CD4-positive, alpha-beta T cell treated with Interleukin-15 for 1 hour (primary cell): ENCODE measurements around the gene TFG.
A peak's percentile ranks its signal among the peaks of the same experiment; 100 is the strongest.

Experiments used
- DNase-seq: peaks from one replicate; pipeline ENCODE4 v3.0.0-alpha.2; 2020

Gene TFG

DNA sequence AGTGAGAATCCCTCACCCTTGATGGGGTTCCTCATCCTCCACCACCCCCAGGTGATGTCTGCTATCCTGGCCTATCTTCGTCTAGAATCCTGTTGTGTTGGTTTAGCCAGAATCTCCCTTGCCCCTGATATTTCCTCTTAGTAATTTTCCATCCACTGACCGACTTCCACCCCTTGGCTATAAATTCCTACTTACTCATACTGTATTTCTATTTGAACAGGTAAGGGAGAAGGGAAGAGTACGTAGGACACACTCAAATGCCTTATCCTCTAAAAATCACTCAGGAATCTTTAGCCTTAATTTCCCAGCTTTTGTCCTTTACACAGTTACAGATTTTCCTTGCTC lies 678 bp upstream of the TFG start:
- no peak for DNase-seq

DNA sequence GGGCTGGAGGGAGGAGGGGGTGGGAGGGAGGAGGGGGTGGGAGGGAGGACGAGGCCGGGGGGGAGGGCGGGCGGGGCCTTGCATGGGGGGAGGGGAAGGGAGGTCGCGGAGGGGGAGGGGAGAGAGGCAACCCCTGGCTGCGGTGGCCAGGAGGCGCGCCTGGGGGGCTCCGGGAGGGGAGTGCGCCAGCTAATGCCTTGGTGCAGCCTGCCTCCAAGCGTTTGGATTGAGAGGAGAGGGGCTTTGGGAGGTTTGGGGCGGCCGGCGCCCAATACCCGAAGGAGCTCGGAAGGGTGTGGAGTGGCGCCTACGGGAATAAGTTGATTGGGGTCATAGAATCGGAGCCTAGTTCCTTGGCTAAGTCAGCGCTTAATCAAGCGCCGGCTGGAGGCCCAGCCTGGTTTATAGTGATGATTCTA lies 557 bp downstream of the TFG start:
- peak; percentile 35 for DNase-seq

DNA sequence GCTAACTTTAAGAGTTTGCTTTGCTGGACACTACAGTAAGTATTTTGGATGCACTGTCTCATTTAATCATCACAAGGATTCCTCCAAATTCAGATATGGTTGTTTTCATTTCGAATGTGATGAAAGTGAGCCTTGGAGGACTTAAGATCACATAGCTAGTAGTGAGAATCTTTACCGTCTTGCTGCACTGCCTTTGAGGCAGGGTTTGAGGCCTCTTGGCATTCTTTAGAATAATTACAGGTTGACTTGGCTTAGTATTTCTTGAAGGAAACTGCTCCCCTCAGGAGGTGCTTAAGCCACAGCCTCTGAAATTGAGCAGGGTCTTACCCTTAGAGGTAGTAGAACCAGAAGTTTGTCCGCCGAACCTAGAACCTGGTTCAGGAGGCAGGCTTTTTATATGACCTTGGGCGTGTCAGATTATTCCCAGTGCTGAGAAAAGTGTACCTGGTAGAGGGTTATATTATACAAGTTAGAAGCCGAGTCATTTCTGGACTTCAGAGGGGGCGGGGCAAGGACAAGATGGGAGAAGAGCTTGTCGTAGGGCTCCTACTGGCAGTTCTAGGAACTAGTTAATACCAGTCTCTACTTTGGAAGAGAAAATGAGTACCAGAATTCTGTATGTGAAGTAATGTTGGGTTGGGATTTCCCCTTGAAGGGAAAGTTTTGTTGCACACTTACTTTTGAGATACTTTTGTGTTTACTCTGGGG lies 1.1 kb downstream of the TFG start:
- DNase-seq: peak; percentile 59

DNA sequence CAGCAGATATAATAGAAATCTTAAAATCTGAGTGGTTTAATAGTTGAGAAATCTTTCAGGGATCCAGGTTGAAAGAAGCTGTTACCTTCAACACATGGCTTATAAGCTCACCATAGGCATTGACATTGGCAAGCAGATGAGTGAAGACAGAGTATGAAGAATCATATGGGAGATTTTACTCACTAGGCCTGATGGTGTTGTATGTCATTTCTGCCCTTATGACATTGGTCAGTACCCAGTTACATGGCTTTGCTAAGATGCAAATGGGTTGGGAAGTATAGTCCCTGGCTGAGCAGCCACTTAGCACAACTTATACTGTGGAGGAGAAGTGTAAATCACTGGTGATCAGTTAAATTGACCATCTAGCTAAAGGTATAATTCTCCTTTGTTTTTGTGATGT lies 5.9 kb downstream of the TFG start:
- no peak for DNase-seq

DNA sequence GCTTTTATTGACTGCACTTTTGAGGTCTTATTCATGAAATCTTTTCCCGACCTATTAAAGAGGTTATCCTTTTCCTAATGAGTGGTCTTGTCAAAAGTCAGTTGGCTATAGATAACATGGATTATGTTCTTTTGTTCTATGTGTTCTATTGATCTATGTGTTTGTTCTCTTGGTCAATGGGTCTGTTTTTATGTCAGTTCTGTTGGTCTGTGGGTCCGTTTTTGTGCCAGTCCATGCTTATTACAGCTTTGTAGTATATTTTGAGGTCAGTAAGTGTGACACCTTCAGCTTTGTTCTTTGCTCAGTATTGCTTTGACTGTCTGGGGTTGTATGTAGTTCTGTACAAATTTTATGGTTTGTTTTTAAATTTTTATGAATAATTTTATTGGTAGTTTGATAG lies 7.8 kb downstream of the TFG start:
- DNase-seq: no peak

DNA sequence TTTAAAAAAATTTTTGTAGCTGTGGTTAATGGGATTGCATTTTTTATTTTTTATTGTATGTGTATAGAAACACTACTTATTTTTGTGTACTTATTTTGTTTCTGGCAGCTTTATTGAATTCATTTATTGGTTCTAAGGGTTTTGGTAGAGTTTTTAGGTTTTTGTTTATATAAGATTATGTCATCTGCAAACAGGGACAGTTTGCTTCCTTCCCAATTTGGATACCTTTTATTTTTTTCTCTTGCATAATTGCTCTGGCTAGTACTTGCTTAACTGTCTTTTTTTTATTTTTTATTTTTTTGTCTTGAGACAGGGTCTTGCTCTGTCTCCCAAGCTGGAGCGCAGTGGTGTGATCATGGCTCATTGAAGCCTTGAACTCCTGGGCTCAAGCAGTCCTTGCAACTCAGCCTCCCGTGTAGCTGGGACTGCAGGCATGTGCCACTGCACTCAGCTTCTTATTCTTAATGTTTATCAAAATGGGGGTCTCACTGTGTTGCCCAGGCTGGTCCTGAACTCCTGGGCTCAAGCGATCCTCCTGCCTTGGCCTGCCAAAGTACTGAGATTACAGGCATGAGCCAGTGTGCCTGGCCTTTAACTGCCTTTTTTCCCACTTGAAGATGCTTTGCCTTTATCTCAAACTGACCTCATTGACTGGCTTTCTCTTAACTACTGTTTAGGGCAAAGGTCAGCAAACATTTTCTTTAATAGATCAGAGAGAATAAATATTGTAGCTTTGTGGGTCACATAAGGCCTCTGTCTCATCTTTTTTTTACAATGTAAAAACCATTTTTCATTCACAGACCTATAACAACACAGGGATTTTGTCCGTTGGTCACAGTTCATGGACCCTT lies 8.6 kb downstream of the TFG start:
- DNase-seq: no peak

DNA sequence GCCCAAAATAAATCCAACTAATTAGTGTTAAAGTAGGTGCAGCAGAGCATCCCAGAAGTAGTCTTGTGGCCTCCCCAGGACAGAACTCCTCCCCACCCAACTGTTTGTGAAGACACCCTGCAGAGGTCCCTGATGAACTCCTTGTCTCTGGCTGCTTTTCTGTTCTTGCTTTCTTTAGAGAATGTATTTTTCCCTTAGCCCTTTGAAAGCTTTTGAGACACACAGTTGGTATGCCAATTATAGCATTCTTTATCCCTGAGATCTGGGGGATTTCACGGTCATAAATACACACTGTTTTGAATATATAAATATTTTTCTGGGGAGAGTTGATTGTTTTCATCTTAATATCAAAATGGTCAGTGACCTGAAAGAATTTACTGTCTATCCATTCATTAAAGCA lies 9.8 kb downstream of the TFG start:
- DNase-seq: no peak

DNA sequence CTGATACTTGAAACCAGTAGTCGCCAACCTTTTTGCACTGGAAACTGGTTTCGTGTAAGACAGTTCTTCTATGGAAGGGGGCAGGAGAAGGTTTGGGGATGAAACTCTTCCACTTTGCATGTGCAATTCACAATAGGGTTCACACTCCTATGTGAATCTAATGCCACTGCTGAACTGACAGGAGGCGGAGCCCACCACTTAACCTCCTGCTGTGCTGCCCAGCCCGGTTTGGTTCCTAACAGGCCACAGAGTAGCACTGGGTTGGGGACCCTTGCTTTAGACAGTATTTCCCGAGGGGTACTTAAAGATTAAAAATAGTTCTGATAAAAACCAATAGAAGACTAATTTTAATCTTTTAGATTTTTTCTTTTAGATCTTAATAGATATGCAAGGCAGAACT lies 11.1 kb downstream of the TFG start:
- no peak for DNase-seq

DNA sequence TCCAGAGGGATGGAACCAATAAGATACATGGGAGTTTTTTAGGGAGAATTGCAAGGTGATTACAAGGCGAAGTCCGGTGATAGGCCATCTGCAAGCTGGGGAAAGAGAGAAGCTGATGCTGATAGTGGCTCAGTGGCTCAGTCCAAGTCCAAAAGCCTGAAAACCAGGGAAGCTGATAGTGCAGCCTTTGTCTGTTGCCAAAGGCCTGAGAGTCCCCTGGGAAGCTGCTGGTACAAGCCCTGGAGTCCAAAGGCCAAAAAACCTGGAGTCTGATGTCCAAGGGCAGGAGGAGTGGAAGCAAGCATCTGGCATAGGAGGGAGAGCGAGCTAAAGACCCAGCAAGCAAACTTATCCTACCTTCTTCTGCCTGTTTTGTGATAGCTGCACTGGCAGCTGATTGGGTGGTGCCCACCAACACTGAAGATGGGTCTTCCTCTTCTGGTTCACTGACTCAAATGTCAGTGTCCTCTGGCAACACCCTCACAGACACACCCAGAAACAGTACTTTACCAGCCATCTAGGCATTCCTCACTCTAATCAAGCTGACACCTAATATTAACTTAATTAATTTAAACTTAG lies 16.7 kb downstream of the TFG start:
- no peak for DNase-seq

DNA sequence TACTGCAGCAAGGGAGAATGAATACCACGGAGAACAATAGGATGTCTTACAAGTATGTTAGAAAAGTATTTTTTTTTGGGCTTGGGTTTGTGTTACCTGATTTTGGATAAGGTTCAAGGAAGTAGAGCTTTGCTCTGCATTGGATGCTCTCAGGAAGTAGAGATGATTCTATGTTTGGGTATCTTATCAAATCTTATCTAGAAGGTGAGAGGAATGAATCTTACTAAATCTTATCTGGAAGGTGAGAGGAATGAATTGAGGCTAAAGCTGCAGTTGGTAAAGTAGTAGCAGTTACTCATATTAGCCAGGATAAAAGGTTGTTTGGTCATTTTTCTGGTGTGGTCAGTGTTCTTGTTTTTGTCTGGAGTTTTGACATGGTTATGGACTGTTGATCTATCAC lies 17.4 kb downstream of the TFG start:
- DNase-seq: no peak

DNA sequence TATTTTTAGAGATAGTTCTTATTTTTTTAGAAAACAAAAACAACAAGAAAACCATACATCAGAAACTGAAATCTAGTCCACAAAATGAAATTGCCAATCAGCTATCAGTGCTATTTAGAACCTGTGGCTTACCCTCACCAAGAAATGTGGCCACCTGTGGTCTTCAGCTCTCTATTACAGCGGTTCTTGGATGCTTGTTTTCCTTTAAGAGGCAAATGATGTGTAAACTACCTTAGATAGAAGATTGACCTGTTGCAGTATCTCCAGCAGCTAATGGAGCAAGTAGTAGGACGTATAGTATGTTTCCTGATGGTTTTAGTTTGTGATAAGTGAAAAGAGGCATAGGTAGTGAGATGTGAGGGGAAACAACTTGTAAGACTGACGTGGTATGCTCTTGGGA lies 21.2 kb downstream of the TFG start:
- DNase-seq: no peak

DNA sequence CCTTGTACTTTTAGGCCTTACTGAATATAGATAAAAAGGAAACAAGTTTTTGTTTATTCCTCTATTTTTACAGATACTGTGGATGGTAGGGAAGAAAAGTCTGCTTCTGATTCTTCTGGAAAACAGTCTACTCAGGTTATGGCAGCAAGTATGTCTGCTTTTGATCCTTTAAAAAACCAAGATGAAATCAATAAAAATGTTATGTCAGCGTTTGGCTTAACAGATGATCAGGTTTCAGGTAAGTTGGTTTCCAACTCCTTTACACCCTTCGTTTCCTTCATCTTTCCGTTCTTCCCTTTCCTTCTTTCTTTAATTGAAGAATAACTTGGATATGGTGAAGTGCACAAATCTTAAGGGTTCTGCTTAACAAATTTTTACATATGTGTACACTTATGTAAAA lies 23.1 kb downstream of the TFG start:
- DNase-seq: no peak

DNA sequence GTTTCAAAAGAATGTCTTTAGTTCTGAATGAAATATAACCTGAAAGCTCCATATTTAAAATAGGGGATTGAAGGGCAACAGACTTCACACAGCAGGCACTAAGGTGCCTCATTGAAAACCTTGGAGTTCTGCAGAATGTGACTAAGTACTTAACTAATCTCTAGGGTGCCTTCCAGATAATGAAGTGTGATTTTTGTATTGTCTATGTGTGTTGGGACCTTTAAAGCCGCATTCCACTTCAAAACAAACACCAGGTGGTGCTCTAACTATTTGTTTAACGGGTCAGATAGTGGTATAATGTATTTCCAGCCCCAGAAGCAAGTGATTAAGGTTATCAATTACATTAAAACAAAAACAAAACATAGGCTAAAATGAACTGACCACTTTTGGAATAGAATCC lies 28.0 kb downstream of the TFG start:
- no peak for DNase-seq

DNA sequence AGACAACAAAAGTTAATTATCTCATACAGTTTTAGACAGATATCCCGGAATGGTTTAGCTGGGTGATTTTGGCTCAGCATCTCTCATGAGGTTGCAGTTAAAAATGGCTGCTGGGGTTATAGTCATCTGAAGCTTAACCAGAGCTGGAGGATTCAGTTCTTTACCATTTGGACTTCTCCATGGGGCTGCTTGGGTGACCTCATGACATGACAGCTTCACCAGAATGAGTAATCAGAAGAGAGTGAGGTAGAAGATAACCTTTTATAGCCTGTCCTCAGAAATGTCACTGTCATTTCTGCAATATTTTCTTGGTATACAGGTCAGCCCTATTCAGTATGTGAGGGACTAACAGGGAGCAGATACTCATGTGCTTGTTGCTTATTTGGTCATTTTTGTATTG lies 30.9 kb downstream of the TFG start:
- DNase-seq: no peak

DNA sequence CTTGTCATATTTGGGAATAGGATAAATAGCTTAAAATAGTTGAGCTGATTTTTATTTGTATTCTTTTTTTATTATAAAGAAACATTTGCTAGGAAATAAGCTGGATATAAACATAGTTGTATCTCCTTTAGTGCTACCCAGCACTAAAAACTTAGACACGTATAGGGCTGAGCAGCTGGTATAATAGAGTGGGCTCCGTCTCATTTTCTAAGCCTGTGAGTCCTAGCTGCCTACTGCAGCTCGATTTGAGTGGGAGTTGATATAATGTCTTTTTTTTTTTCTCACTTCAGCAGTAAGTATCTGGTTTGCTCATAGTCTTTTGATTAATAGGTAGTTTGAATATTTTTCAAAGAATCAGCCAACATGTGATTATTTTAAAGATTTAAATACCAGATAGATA lies 34.2 kb downstream of the TFG start:
- DNase-seq: no peak

DNA sequence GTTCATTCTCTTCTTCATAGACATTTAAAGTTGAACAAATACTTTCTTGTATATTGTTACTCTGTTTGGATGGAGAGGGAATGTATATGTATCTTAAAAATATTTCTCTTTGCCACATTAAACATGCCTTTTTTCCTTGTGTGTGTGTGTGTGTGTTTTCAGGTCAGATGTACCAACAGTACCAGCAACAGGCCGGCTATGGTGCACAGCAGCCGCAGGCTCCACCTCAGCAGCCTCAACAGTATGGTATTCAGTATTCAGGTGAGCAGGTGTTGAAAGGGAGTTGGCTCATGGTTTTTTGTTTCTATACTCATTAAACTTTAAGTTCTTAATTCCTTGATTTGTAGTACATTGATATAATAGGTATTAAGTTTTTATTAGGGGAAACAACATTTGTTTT lies 35.4 kb downstream of the TFG start:
- no peak for DNase-seq

DNA sequence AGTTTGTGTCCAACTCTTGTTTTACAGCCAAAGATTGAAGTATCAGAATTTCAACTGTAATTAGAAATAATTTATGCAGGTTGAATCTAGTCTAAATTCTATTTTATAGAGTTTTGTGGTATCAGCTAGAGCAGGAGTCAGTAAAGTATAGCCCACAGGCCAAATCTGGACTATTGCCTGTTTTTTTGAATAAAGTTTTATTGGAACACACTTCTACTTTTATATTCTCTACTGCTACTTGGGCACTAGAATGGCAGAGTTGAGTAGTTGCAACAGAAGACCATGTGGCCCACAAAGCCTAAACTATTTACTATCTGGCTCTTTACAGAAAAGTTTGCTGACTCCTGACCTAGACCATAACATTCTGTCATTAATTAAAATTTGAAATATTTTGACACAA lies 36.3 kb downstream of the TFG start:
- DNase-seq: no peak

DNA sequence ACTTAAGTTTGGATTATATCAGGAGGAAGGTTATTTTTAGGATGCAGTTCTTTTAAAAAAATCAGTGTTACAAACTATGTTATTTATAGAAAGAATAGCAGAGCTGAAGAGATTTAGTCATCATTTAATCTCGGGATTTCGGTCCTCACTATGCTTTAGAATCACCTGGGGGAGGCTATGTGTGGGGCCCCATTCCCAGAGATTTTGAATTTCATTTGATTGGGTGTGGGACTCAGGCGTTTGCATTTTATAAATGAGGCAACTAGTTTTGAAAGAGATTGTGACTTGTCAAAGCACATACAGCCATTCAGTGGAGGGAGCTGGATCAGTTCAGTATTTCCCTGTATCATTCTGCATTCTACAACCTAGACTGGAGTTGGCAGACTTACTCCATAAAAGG lies 36.8 kb downstream of the TFG start:
- no peak for DNase-seq

DNA sequence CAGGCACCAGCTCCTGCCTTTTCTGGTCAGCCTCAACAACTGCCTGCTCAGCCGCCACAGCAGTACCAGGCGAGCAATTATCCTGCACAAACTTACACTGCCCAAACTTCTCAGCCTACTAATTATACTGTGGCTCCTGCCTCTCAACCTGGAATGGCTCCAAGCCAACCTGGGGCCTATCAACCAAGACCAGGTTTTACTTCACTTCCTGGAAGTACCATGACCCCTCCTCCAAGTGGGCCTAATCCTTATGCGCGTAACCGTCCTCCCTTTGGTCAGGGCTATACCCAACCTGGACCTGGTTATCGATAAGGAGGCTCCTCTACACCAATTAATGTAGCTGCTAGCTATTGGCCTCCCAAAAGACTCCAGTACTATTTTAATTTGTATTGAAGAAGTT lies 38.9 kb downstream of the TFG start:
- DNase-seq: no peak

DNA sequence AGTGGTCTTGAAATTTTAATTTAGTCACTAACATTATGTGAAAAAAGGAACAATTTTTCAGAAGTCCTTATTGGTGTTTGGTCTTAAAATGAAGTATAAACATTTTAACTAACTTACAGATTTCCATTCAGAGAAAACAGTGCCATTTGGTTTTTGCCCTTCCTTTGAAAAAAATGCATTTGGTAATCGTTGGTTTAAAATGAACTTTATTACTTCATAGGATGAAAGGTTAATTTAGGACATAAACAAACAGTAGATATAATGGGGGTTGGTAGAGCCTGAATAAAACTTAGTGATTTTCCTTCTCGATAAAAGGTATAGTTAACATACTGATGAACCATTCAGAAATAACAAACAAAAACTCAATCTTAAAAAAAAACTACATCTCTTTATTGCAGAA lies 39.7 kb downstream of the TFG start:
- DNase-seq: no peak

DNA sequence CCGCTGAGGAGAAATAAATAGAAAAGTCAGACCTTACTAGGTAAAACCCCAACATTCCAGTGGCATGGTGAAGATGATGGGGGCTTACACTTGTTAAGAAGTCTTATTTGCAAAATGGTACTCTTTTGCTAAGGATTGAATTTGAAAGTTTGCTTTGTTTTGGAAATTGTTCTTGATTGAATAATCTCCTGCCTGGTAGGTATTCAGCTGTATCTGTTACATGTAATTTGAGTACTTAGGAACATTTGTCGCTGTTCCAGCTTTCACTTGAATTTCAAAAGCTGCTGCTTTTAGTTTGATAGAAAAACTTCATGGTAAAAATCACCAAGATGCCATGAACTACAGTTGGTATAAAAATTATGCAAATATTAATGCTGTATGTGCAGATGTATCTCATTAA lies 44.6 kb downstream of the TFG start:
- DNase-seq: no peak

DNA sequence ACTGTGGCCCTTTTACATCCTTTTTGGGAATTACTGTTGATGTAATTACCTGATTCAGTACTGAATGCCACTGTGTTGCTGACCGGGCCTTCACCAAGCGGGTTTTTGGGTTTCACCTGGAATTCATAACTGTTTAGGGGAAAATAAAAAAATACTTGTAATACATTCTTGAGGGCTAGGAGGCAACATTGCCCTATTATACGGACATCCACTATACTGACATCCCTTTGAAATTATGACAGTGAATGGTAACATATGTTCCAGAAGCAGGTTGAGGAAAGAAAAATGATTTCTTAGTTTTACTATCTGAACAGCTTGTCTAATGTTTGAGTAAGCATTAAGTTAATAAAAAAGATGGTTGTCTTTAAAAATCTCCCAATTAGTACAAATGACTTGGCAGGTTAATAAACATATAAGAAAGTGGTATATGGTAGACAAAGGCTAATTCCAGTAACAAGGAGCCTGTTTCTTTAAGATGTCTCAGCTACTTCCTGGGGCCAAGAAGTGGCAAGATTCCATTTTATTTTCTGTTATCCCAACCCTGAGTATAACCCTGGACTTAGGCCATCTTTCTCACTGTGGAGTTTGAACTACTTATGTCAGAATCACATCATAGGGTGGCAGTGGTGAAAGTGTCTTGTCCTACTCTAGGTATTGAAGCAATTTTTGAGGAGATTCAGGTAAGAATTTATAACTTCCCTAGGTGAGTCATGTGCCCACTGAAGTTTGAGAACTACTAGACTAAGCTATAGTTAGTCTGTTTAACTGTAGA lies 45.5 kb downstream of the TFG start:
- DNase-seq: no peak

DNA sequence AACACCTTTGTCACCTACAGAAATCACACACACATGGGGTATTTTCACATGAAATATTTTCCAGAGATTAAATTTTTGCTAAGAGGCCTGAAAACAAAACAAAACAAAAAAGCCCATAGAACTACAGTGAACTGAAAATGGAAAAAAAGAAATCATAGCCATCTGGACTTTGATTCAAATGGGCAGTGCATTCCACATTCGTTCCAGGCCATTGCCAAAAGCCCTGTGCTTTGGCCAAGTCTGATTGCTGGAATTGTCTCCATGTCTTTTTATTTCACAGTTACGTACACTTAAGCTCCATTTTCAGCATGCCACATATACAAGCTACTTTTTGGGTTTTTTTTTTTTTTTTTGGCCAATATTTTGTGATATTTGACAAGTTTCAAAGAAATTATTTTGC lies 47.1 kb downstream of the TFG start:
- DNase-seq: no peak

DNA sequence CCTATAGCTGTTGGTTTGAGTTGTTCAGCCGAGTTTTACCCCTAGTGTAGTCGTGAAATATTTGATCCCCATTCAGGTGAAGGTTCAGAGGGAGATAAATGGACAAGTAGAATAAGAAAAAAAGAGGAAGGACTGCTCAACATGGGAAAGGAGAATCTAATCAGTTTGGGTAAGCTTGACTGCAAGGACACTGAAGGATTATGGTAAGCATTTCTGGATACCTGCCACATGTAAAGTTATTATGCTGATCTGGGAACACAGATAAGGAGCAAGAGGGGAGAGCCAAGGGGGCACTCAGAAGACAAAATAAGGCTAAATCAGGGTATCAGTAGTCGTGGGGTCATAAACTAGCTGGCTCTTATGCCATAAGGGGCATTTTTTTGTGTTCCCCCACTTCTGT lies 49.9 kb downstream of the TFG start:
- no peak for DNase-seq
